ENCODE results near the gene LCE3A. TPM values are rescaled to one million over a fixed set of nuclear protein-coding genes. Genes with fewer than 3 reads are reported as not detected.
"Not testable (repeated sequence)": the region's sequence is repeated elsewhere in the genome, so short reads cannot be mapped to it uniquely, and the experiment has no call there.

Gene LCE3A
- total and polyA plus RNA-seq, 4 donors: not detected

DNA sequence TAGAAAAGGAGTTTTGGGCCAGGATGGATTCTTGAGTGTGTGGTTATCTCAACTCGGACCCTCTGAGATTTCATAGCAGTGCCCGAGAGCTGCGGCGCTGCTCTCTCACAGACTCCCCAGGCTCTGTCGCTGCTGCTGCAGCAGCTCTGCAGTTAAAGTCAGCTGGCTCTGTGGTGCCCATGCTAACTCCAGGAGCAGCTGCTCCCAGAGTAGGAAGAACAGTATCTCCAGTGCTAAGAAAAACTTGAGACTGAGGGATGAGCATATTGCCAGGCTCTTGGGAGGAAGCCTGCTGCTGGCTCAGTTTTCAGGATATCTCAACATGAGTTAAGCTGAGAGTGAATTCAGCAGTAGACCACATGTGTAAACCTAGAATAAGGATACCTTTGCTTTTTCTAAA is 44.7 kb upstream of the LCE3A start:
- H3K36me3 ChIP-seq (ENCODE audit: control insufficient read depth in 4 of 4, insufficient read depth in 3 of 4, low read depth in 1 of 4, low read length in 3 of 4): no peaks in the 10 kb centered on the region
- no peak overlapping the region for H3K9ac ChIP-seq (ENCODE audit: low read depth in 1 of 2, low read length in 2 of 2)
- no peak overlapping the region for H3K4me3 ChIP-seq (ENCODE audit: low read depth in 1 of 3, low read length in 3 of 3)
- no peaks in the 10 kb centered on the region for H3K4me1 ChIP-seq (ENCODE audit: control insufficient read depth in 4 of 4, insufficient read depth in 4 of 4, low read length in 3 of 4)
- WGBS: 89% methylated on average over 5 of the region's 5 CpGs
- no peaks in the 10 kb centered on the region for H3K9me3 ChIP-seq (ENCODE audit: control insufficient read depth in 4 of 4, low read length in 3 of 4)
- DNase-seq (ENCODE audit: low spot score): no peak
- no peaks in the 10 kb centered on the region for H3K27me3 ChIP-seq (ENCODE audit: control insufficient read depth in 4 of 4, insufficient read depth in 4 of 4, low read length in 3 of 4)
- TF ChIP-seq GABPA (IDR thresholded peaks at IDR 0.05 in 1 of 2, conservative IDR thresholded peaks at IDR 0.05 in 1 of 2) (no peak), RXRA (IDR thresholded peaks at IDR 0.05) (no peak), JUND (IDR thresholded peaks at IDR 0.05) (no peak), REST (IDR thresholded peaks at IDR 0.05) (no peak), TAF1 (conservative IDR thresholded peaks at IDR 0.05) (no peak), YY1 (IDR thresholded peaks at IDR 0.05) (no peak), HNF4G (IDR thresholded peaks at IDR 0.05) (no peak), FOXA1 (IDR thresholded peaks at IDR 0.05) (no peak), NR2F2 (IDR thresholded peaks at IDR 0.05) (no peak), HNF4A (conservative IDR thresholded peaks at IDR 0.05) (no peak)
- TF ChIP-seq, protein P1, sequence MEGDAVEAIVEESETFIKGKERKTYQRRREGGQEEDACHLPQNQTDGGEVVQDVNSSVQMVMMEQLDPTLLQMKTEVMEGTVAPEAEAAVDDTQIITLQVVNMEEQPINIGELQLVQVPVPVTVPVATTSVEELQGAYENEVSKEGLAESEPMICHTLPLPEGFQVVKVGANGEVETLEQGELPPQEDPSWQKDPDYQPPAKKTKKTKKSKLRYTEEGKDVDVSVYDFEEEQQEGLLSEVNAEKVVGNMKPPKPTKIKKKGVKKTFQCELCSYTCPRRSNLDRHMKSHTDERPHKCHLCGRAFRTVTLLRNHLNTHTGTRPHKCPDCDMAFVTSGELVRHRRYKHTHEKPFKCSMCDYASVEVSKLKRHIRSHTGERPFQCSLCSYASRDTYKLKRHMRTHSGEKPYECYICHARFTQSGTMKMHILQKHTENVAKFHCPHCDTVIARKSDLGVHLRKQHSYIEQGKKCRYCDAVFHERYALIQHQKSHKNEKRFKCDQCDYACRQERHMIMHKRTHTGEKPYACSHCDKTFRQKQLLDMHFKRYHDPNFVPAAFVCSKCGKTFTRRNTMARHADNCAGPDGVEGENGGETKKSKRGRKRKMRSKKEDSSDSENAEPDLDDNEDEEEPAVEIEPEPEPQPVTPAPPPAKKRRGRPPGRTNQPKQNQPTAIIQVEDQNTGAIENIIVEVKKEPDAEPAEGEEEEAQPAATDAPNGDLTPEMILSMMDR (IDR thresholded peaks at IDR 0.05; ENCODE audit: low read depth, low read length, missing input control): no peak
- H3K27ac ChIP-seq (ENCODE audit: low read depth in 1 of 2, low read length in 2 of 2): no peak overlapping the region

GRCh38 chr1:152666171-152666570 is 43.3 kb upstream of the LCE3A start:
- WGBS: 95% methylated on average over 1 of the region's 1 CpG
- H3K27me3 ChIP-seq (ENCODE audit: control insufficient read depth in 4 of 4, insufficient read depth in 4 of 4, low read length in 3 of 4); H3K9me3 ChIP-seq (ENCODE audit: control insufficient read depth in 4 of 4, low read length in 3 of 4); H3K27ac ChIP-seq (ENCODE audit: low read depth in 1 of 2, low read length in 2 of 2); H3K36me3 ChIP-seq (ENCODE audit: control insufficient read depth in 4 of 4, insufficient read depth in 3 of 4, low read depth in 1 of 4, low read length in 3 of 4); H3K4me1 ChIP-seq (ENCODE audit: control insufficient read depth in 4 of 4, insufficient read depth in 4 of 4, low read length in 3 of 4); DNase-seq (ENCODE audit: low spot score); H3K4me3 ChIP-seq (ENCODE audit: low read depth in 1 of 3, low read length in 3 of 3); H3K9ac ChIP-seq (ENCODE audit: low read depth in 1 of 2, low read length in 2 of 2): not testable (repeated sequence)

DNA sequence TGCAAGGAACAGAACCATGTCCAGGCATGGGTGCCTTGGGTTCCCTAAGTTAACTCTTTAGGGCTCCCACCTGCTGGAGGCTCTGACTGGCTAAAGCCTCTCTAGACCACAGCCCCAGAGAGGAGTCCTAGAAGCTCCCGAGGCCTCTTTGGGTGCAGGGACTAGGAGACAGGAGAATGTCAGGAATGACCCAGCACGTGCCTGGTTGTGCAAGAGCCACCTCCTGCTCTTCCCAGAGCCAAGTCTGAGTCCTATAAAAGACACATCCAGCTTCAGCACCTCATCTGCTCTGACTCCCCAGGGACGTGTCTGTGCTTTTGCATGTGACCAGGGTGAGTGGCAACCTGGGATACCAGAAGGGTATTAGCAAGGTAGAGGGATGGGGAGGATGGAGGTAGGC is 40.2 kb upstream of the LCE3A start, which contains the start of gene LCE2D:
Gene LCE2D (plus strand): TSS at position 283 of the 400 bp plus-strand sequence. CDS start 726 bp downstream, outside the sequence.
- TF ChIP-seq, protein P2, sequence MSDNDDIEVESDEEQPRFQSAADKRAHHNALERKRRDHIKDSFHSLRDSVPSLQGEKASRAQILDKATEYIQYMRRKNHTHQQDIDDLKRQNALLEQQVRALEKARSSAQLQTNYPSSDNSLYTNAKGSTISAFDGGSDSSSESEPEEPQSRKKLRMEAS (IDR thresholded peaks at IDR 0.05): no peak
- Histone ChIP-seq H3K27me3 (ENCODE audit: control insufficient read depth in 4 of 4, insufficient read depth in 4 of 4, low read length in 3 of 4) (no peaks in the 10 kb centered on the region), H3K9ac (ENCODE audit: low read depth in 1 of 2, low read length in 2 of 2) (no peak within 1 kb of the TSS), H3K4me3 (ENCODE audit: low read depth in 1 of 3, low read length in 3 of 3) (no peak within 1 kb of the TSS), H3K9me3 (ENCODE audit: control insufficient read depth in 4 of 4, low read length in 3 of 4) (no peaks in the 10 kb centered on the region), H3K36me3 (ENCODE audit: control insufficient read depth in 4 of 4, insufficient read depth in 3 of 4, low read depth in 1 of 4, low read length in 3 of 4) (no peaks in the 10 kb centered on the region), H3K27ac (ENCODE audit: low read depth in 1 of 2, low read length in 2 of 2) (no peak within 1 kb of the TSS), H3K4me1 (ENCODE audit: control insufficient read depth in 4 of 4, insufficient read depth in 4 of 4, low read length in 3 of 4) (peaks cover 0 to 7% (median under 1%) of the 10 kb centered on the region in 4 donors)
- DNase-seq (ENCODE audit: low spot score): no peak
- WGBS: 45% methylated on average over 3 of the region's 3 CpGs

All from liver (tissue), 9 donors.